GM18505 (cell line): ENCODE results near the gene DGKQ.

Experiments
- ATAC-seq: cut with Tn5 transposase; IDR thresholded peaks from one replicate; pipeline ENCODE4 v1.9.1; 2021; ENCODE audit not compliant: unreplicated experiment
- POLR2A ChIP-seq: IDR thresholded peaks from 4 replicates; pipeline ENCODE4 v1.6.1; 2011; ENCODE audit warnings: borderline replicate concordance; ENCODE audit not compliant: insufficient read depth, insufficient read length; ENCODE audit errors: extremely low read depth

Gene DGKQ

GRCh38 chr4:956531-957230 is 16.7 kb downstream of the DGKQ start:
- no peak for TF ChIP-seq POLR2A
- ATAC-seq, result no peak

- TF ChIP-seq POLR2A, result no peak
- no peak for ATAC-seq
These were observed 17.4 kb downstream of the DGKQ start for GRCh38 chr4:955931-956381.

- no peak for ATAC-seq
- no peak for TF ChIP-seq POLR2A
These were observed 18.0 kb downstream of the DGKQ start for GRCh38 chr4:955161-955921.

- ATAC-seq, result no peak
- no peak for TF ChIP-seq POLR2A
These were observed 19.0 kb downstream of the DGKQ start for GRCh38 chr4:954211-955020.

GRCh38 chr4:953574-953915 is 19.8 kb downstream of the DGKQ start:
- TF ChIP-seq POLR2A, result no peak
- no peak for ATAC-seq

- no peak for TF ChIP-seq POLR2A
These were observed 20.3 kb downstream of the DGKQ start for GRCh38 chr4:952881-953573.

GRCh38 chr4:951594-952468 is 21.5 kb downstream of the DGKQ start:
- no peak for TF ChIP-seq POLR2A
- no peak for ATAC-seq

More at GRCh38 chr4:952881-953573, 20.3 kb downstream of the DGKQ start:
- no peak for ATAC-seq

GRCh38 chr4:951186-951585 is 22.2 kb downstream of the DGKQ start:
- TF ChIP-seq POLR2A, result no peak
- no peak for ATAC-seq

GRCh38 chr4:950136-951020 is 23.0 kb downstream of the DGKQ start:
- TF ChIP-seq POLR2A, result no peak
- no peak for ATAC-seq

- no peak for ATAC-seq
These were observed 23.7 kb downstream of the DGKQ start for GRCh38 chr4:949656-950055.

GRCh38 chr4:948936-949300 is 24.5 kb downstream of the DGKQ start:
- ATAC-seq, result no peak
- no peak for TF ChIP-seq POLR2A

More at GRCh38 chr4:949656-950055, 23.7 kb downstream of the DGKQ start:
- TF ChIP-seq POLR2A, result no peak

- TF ChIP-seq POLR2A, result no peak
- ATAC-seq, result no peak
These were observed 25.1 kb downstream of the DGKQ start for GRCh38 chr4:948101-948935.
